ENCODE measurements around the gene RPA1.
"Not testable (repeated sequence)": the region's sequence is repeated elsewhere in the genome, so short reads cannot be mapped to it uniquely, and the experiment has no call there.

RPA1 gene

GRCh38 chr17:1810450-1811103 lies 19.2 kb upstream of the RPA1 start:
- DNase-seq, result peak; percentile 34

- DNase-seq, result no peak
Measured at GRCh38 chr17:1813088-1813487, 16.7 kb upstream of the RPA1 start.

GRCh38 chr17:1820528-1821252 lies 9.1 kb upstream of the RPA1 start:
- DNase-seq, result peak; percentile 7

- no peak for DNase-seq
Measured at GRCh38 chr17:1829216-1829591, 601 bp upstream of the RPA1 start.

GRCh38 chr17:1830288-1830687 lies 483 bp downstream of the RPA1 start:
- DNase-seq, result no peak

- no peak for DNase-seq
Measured at GRCh38 chr17:1834380-1835149, 4.8 kb downstream of the RPA1 start.

- DNase-seq, result no peak
Measured at GRCh38 chr17:1839516-1839915, 9.7 kb downstream of the RPA1 start.

GRCh38 chr17:1843947-1844346 lies 14.1 kb downstream of the RPA1 start:
- no peak for DNase-seq

GRCh38 chr17:1847191-1847590 lies 17.4 kb downstream of the RPA1 start:
- DNase-seq, result no peak

GRCh38 chr17:1852327-1852726 lies 22.5 kb downstream of the RPA1 start:
- DNase-seq, result no peak

GRCh38 chr17:1853698-1854097 lies 23.9 kb downstream of the RPA1 start:
- DNase-seq, result no peak

GRCh38 chr17:1856462-1856861 lies 26.7 kb downstream of the RPA1 start:
- not testable (repeated sequence) for DNase-seq

GRCh38 chr17:1860978-1861377 lies 31.2 kb downstream of the RPA1 start:
- no peak for DNase-seq

- DNase-seq, result no peak
Measured at GRCh38 chr17:1861391-1862010, 31.7 kb downstream of the RPA1 start.

GRCh38 chr17:1865252-1866037 lies 35.6 kb downstream of the RPA1 start:
- DNase-seq, result no peak

- DNase-seq, result no peak
Measured at GRCh38 chr17:1867307-1867706, 37.5 kb downstream of the RPA1 start.

GRCh38 chr17:1868090-1868489 lies 38.3 kb downstream of the RPA1 start:
- no peak for DNase-seq

GRCh38 chr17:1870592-1870991 lies 40.8 kb downstream of the RPA1 start:
- no peak for DNase-seq

- DNase-seq, result no peak
Measured at GRCh38 chr17:1871756-1872155, 42.0 kb downstream of the RPA1 start.

- DNase-seq, result no peak
Measured at GRCh38 chr17:1872254-1872653, 42.4 kb downstream of the RPA1 start.

GRCh38 chr17:1872976-1873375 lies 43.2 kb downstream of the RPA1 start:
- DNase-seq, result no peak

- DNase-seq, result no peak
Measured at GRCh38 chr17:1873418-1873817, 43.6 kb downstream of the RPA1 start.
